WERI-Rb-1 (cell line): ENCODE measurements around the gene PLOD2.
A peak's percentile ranks its signal among the peaks of the same experiment; 100 is the strongest.

Experiments used
- DNase-seq: peaks from one replicate; pipeline ENCODE4 v3.0.0-alpha.2; 2020
- H3K27ac ChIP-seq: fragments of 250-450 bp; sonication (Bioruptor Pico); 2 replicates; pipeline ENCODE4 v1.5.1; 2020; ENCODE audit warnings: mild to moderate bottlenecking, moderate library complexity
- H3K27me3 ChIP-seq: fragments of 250-450 bp; sonication (Bioruptor Pico); 2 replicates; pipeline ENCODE4 v1.5.1; 2021; ENCODE audit warnings: mild to moderate bottlenecking, low read depth, moderate library complexity; ENCODE audit not compliant: insufficient read depth, severe bottlenecking
- H3K36me3 ChIP-seq: fragments of 250-450 bp; sonication (Bioruptor Pico); 2 replicates; pipeline ENCODE4 v1.5.1; 2020; ENCODE audit warnings: mild to moderate bottlenecking, moderate library complexity
- H3K4me3 ChIP-seq: 2 replicates; pipeline ENCODE4 v1.5.1; 2011; ENCODE audit warnings: low read depth, mild to moderate bottlenecking, control low read depth, low read length
- H3K9me3 ChIP-seq: fragments of 250-450 bp; sonication (Bioruptor Pico); 2 replicates; pipeline ENCODE4 v1.5.1; 2021; ENCODE audit warnings: mild to moderate bottlenecking, moderate library complexity; ENCODE audit not compliant: severe bottlenecking
- TF ChIP-seq, protein P1 (sequence below): IDR thresholded peaks from 2 replicates; pipeline ENCODE4 v1.5.1; 2011; ENCODE audit warnings: low read depth, mild to moderate bottlenecking, control low read depth, inconsistent platforms, low read length

Gene PLOD2

DNA sequence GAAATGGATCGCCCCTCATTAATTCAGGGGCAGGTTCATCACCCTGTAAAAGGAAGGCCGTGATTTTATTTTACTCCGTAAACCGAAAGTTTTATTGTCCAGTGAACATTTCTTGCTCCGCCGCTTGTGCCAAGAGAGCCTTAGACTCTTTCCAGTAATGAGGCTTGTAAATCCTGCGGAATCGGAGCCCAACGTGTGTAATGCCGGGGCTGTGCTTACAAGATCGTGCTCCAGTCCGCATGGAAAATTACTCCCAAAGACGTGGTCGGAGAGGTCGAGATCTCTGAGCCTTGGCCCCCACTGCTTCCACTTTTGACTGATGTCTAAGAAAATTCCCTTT, 649 bp upstream of the PLOD2 start:
- H3K4me3 ChIP-seq, result peak overlapping the region; percentile 87
- no peaks in the 10 kb centered on the region for H3K27me3 ChIP-seq
- TF ChIP-seq, protein P1, sequence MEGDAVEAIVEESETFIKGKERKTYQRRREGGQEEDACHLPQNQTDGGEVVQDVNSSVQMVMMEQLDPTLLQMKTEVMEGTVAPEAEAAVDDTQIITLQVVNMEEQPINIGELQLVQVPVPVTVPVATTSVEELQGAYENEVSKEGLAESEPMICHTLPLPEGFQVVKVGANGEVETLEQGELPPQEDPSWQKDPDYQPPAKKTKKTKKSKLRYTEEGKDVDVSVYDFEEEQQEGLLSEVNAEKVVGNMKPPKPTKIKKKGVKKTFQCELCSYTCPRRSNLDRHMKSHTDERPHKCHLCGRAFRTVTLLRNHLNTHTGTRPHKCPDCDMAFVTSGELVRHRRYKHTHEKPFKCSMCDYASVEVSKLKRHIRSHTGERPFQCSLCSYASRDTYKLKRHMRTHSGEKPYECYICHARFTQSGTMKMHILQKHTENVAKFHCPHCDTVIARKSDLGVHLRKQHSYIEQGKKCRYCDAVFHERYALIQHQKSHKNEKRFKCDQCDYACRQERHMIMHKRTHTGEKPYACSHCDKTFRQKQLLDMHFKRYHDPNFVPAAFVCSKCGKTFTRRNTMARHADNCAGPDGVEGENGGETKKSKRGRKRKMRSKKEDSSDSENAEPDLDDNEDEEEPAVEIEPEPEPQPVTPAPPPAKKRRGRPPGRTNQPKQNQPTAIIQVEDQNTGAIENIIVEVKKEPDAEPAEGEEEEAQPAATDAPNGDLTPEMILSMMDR, result no peak
- no peaks in the 10 kb centered on the region for H3K9me3 ChIP-seq
- H3K36me3 ChIP-seq, result peaks cover 2% of the 10 kb centered on the region; the same call in 1 of the 2 replicates
- H3K27ac ChIP-seq, result peak overlapping the region; percentile 64
- peak; percentile 35 for DNase-seq

DNA sequence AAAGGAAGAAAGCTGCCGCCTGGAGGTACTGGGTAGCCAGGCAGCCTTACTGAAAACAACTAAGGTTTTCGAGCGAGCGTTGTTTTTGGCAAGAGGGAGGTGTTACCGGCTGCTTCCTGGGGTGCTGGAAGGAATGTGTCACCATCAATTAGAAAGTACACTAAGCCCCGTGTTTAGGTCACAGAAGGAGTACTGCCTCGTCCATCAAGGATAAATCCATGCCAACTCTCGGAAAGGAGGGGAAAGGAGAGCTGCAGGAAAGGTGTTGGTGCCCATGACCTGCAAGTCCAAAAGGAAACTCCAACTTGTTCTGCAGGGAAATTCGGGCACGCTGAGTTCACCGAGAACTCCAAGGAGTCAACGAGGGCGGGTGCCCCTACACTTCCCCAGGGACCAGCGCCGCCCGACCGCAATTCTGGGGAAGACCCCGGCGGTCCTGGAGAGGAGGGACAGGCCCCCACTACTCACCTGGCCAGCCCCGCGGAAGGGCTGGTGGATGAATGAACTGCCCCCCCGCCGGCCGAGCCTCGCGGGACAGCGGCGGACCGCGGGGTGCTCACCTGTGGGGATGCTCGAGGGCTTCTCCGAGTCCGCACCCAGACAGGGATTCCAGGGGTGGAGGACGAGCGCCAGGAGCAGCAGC, 542 bp downstream of the PLOD2 start:
- H3K4me3 ChIP-seq, result peak overlapping the region; percentile 87
- H3K36me3 ChIP-seq, result peaks cover 2% of the 10 kb centered on the region; the same call in 1 of the 2 replicates
- TF ChIP-seq, protein P1, result peak; percentile 52
- peak overlapping the region; percentile 64 for H3K27ac ChIP-seq
- no peaks in the 10 kb centered on the region for H3K9me3 ChIP-seq
- peak; percentile 63 for DNase-seq
- H3K27me3 ChIP-seq, result no peaks in the 10 kb centered on the region

DNA sequence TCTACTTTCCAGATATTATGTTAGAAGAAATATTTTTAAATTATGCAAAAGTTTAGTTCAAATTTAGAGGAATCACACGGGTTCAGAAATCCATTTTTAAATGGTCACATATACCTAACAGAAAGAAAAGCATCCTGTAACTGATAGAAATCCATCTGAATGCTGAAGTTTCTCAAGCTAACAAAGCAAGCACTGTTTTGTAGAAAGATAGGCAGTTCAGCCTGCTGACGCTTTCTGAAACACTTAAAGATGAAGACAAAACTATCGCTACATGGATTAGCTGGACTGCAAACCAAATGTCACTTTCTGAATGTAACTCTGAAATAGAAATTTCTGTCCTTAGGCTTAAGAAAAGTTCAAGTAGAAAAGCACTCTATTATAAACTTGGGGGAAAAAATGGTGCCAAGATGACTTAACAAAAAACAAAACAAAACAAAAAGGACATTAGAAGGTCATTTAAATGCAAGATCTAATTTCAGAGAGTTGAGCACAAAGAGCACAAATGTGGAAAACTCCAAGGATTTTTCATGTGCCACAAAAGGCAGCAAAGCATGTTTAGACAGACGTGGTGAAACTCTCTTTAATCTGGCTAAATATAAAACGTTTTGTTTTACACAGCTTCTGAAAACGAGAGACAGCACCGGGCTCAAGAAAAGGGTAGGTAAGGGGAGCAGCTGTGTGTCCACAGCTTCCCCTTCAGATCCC, 1.2 kb downstream of the PLOD2 start:
- Histone ChIP-seq H3K27me3 (no peaks in the 10 kb centered on the region), H3K27ac (no peak overlapping the region), H3K9me3 (no peaks in the 10 kb centered on the region), H3K4me3 (peak overlapping the region; percentile 87), H3K36me3 (peaks cover 2% of the 10 kb centered on the region; the same call in 1 of the 2 replicates)
- TF ChIP-seq, protein P1, result no peak
- DNase-seq, result no peak

DNA sequence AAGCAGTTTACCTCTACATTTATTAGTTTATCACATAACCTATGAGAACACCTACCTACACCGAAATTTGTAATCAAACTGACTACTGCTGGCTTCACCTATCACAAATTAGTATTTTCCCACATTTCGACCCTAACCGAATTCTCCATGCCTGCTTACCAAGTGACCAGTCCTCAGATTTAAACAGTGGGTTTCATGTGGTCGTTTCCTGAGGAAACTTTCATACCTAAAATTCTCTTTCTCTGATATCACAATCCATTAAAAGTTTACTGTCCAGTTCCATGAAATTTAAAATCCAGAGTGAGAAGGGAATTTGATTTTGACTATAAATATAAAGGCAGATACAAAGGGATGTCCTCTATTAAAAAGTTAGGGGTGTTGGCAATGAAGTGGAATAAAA, 1.9 kb downstream of the PLOD2 start:
- Histone ChIP-seq H3K4me3 (no peak overlapping the region), H3K36me3 (peaks cover 2% of the 10 kb centered on the region; the same call in 1 of the 2 replicates), H3K27ac (no peak overlapping the region), H3K27me3 (no peaks in the 10 kb centered on the region), H3K9me3 (no peaks in the 10 kb centered on the region)
- DNase-seq, result no peak
- TF ChIP-seq, protein P1, result no peak

DNA sequence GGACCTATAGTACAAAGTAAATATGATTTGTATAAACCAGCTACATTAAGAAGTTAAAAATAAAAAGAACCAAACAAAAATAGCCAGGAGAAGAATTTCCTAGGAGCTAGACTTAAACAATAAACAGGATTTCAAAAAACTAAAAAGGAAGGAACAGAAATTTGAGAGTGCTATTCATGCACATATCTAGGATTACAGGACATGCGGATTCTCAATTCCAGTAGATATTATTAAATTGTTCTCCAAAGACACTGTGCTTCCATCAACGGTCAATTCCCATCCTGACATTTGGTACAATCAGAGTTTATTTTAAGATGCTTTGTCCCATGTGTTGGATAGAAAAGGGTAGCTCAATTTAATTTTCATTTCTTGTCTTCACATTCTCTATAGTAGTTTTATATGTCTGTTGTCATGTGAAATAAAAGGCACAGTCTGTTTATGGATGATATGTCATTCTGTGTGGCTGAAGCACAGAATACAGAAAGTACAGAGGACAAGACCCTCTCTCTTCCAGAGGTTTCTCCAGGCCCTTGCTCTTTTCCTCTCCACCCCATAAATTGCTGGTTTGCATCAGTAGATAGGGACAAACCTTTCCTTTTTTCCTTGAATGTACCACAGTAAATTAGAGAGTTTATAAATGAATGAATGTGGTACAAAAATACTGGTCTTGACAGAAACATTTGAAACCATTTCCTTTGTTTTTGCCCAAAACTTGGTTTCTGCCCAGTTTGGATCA, 3.5 kb downstream of the PLOD2 start:
- H3K36me3 ChIP-seq, result peaks cover 2% of the 10 kb centered on the region; the same call in 1 of the 2 replicates
- no peaks in the 10 kb centered on the region for H3K9me3 ChIP-seq
- H3K27me3 ChIP-seq, result no peaks in the 10 kb centered on the region
- no peak overlapping the region for H3K4me3 ChIP-seq
- DNase-seq, result no peak
- TF ChIP-seq, protein P1, result no peak
- H3K27ac ChIP-seq, result no peak overlapping the region
